Activated CD4-positive, alpha-beta memory T cell treated with anti-CD3 and anti-CD28 coated beads, Interleukin-2, amount 10 ng/mL, durations not matched to agents 7 days and 5 days (primary cell): ENCODE data around the gene CSF3R. TPM values are rescaled to one million over a fixed set of nuclear protein-coding genes. Genes with fewer than 3 reads are reported as not detected.

ENCODE experiments used
- CTCF ChIA-PET: fragments of 350-600 bp; sonication (Branson Sonifier 250); formaldehyde crosslinking; loops from one replicate; lab custom pipeline; 2021; ENCODE audit warnings: antibody characterized with exemption, inconsistent platforms; lab: Charles Lee
- POLR2A ChIA-PET: fragments of 350-600 bp; sonication (Branson Sonifier 250); formaldehyde crosslinking; loops from one replicate; lab custom pipeline; 2021; ENCODE audit warnings: antibody characterized with exemption; lab: Charles Lee
- DNase-seq: peaks from one replicate; pipeline ENCODE4 v3.0.0-alpha.2; 2020
- H3K27ac Mint-ChIP-seq: one replicate; pipeline ENCODE4 v1.8.0; 2021; ENCODE audit warnings: mild to moderate bottlenecking, mixed read lengths
- H3K27me3 Mint-ChIP-seq: one replicate; pipeline ENCODE4 v1.8.0; 2021; ENCODE audit warnings: mixed read lengths
- H3K36me3 Mint-ChIP-seq: one replicate; pipeline ENCODE4 v1.8.0; 2021; ENCODE audit warnings: low read depth, mixed read lengths
- H3K4me1 Mint-ChIP-seq: one replicate; pipeline ENCODE4 v1.8.0; 2021; ENCODE audit warnings: mixed read lengths
- H3K4me3 Mint-ChIP-seq: one replicate; pipeline ENCODE4 v1.8.0; 2021; ENCODE audit warnings: mild to moderate bottlenecking, mixed read lengths
- H3K9me3 Mint-ChIP-seq: one replicate; pipeline ENCODE4 v1.8.0; 2021; ENCODE audit warnings: mixed read lengths
- total RNA-seq, 2 experiments: library from RNA; stranded (reverse); gene quantifications; one replicate each; pipeline ENCODE4 v1.2.3, GENCODE V29; 2021

CSF3R gene
- total RNA-seq, 2 experiments from 2014 or later, result 0.43 TPM

GRCh38 chr1:36443297-36443696, 39.4 kb downstream of the CSF3R start:
- CTCF ChIA-PET, result no interaction called here
- Mint-ChIP-seq H3K4me3 (no peak overlapping the region), H3K9me3 (no peaks in the 10 kb centered on the region), H3K27ac (no peak overlapping the region), H3K4me1 (peaks cover 6% of the 10 kb centered on the region), H3K36me3 (no peaks in the 10 kb centered on the region), H3K27me3 (peaks cover 3% of the 10 kb centered on the region)
- DNase-seq, result no peak
- POLR2A ChIA-PET, result interaction anchor here (0.9 kb wide), 1 partner anchor 56 kb away, joined by 3 read pairs; no protein-coding TSS in a partner anchor

GRCh38 chr1:36442337-36442736, 40.4 kb downstream of the CSF3R start:
- ChIA-PET POLR2A (interaction anchor here (1.1 kb wide), 1 partner anchor 11 kb away, joined by 4 read pairs; no protein-coding TSS in a partner anchor), CTCF (no interaction called here)
- H3K9me3 Mint-ChIP-seq, result no peaks in the 10 kb centered on the region
- H3K27me3 Mint-ChIP-seq, result peaks cover 3% of the 10 kb centered on the region
- H3K36me3 Mint-ChIP-seq, result no peaks in the 10 kb centered on the region
- H3K4me3 Mint-ChIP-seq, result no peak overlapping the region
- DNase-seq, result no peak
- H3K4me1 Mint-ChIP-seq, result peaks cover 6% of the 10 kb centered on the region
- H3K27ac Mint-ChIP-seq, result no peak overlapping the region

GRCh38 chr1:36440646-36441045, 42.1 kb downstream of the CSF3R start:
- H3K36me3 Mint-ChIP-seq, result no peaks in the 10 kb centered on the region
- no peaks in the 10 kb centered on the region for H3K4me1 Mint-ChIP-seq
- H3K9me3 Mint-ChIP-seq, result no peaks in the 10 kb centered on the region
- DNase-seq, result no peak
- ChIA-PET POLR2A (no interaction called here), CTCF (interaction anchor here (0.8 kb wide), 2 partner anchors 10 to 76 kb away, joined by 3 read pairs; partner anchors contain the start of gene OSCP1)
- H3K4me3 Mint-ChIP-seq, result no peak overlapping the region
- H3K27me3 Mint-ChIP-seq, result peaks cover 3% of the 10 kb centered on the region
- no peak overlapping the region for H3K27ac Mint-ChIP-seq

GRCh38 chr1:36440044-36440443, 42.7 kb downstream of the CSF3R start:
- H3K4me3 Mint-ChIP-seq, result no peak overlapping the region
- H3K27me3 Mint-ChIP-seq, result peaks cover 3% of the 10 kb centered on the region
- no peaks in the 10 kb centered on the region for H3K9me3 Mint-ChIP-seq
- POLR2A ChIA-PET, result no interaction called here
- no peaks in the 10 kb centered on the region for H3K36me3 Mint-ChIP-seq
- H3K4me1 Mint-ChIP-seq, result no peaks in the 10 kb centered on the region
- CTCF ChIA-PET, result interaction anchor here (0.8 kb wide), 1 partner anchor 10 kb away, joined by 3 read pairs; the partner anchor contains the start of gene OSCP1
- DNase-seq, result no peak
- no peak overlapping the region for H3K27ac Mint-ChIP-seq

GRCh38 chr1:36438715-36439114, 44.0 kb downstream of the CSF3R start:
- H3K9me3 Mint-ChIP-seq, result no peaks in the 10 kb centered on the region
- CTCF ChIA-PET, result interaction anchor here (1.1 kb wide), 1 partner anchor 17 kb away, joined by 3 read pairs; no protein-coding TSS in a partner anchor
- no peak overlapping the region for H3K27ac Mint-ChIP-seq
- H3K36me3 Mint-ChIP-seq, result no peaks in the 10 kb centered on the region
- no peaks in the 10 kb centered on the region for H3K4me1 Mint-ChIP-seq
- DNase-seq, result no peak
- H3K4me3 Mint-ChIP-seq, result no peak overlapping the region
- POLR2A ChIA-PET, result interaction anchor here (0.6 kb wide), 1 partner anchor 27 kb away, joined by 3 read pairs; no protein-coding TSS in a partner anchor
- H3K27me3 Mint-ChIP-seq, result peaks cover 4% of the 10 kb centered on the region

- H3K4me3 Mint-ChIP-seq, result no peak overlapping the region
- no peak for DNase-seq
- POLR2A ChIA-PET, result no interaction called here
- no peaks in the 10 kb centered on the region for H3K4me1 Mint-ChIP-seq
- H3K27ac Mint-ChIP-seq, result no peak overlapping the region
- CTCF ChIA-PET, result interaction anchor here (1.0 kb wide), 1 partner anchor 80 kb away, joined by 3 read pairs; no protein-coding TSS in a partner anchor
- peaks cover 9% of the 10 kb centered on the region for H3K27me3 Mint-ChIP-seq
- no peaks in the 10 kb centered on the region for H3K36me3 Mint-ChIP-seq
- no peaks in the 10 kb centered on the region for H3K9me3 Mint-ChIP-seq
These were observed 45.9 kb downstream of the CSF3R start for GRCh38 chr1:36436821-36437220.

- no peak overlapping the region for H3K27ac Mint-ChIP-seq
- H3K27me3 Mint-ChIP-seq, result peaks cover 15% of the 10 kb centered on the region
- H3K4me1 Mint-ChIP-seq, result no peaks in the 10 kb centered on the region
- H3K9me3 Mint-ChIP-seq, result no peaks in the 10 kb centered on the region
- CTCF ChIA-PET, result interaction anchor here (1.0 kb wide), 1 partner anchor 8 kb away, joined by 4 read pairs; no protein-coding TSS in a partner anchor
- DNase-seq, result no peak
- no peak overlapping the region for H3K4me3 Mint-ChIP-seq
- no peaks in the 10 kb centered on the region for H3K36me3 Mint-ChIP-seq
- POLR2A ChIA-PET, result interaction anchor here (1.0 to 1.2 kb wide), 2 partner anchors 9 to 25 kb away, joined by 3 read pairs; no protein-coding TSS in a partner anchor
These were observed 49.6 kb downstream of the CSF3R start for GRCh38 chr1:36433102-36433501.

- CTCF ChIA-PET, result no interaction called here
- no peaks in the 10 kb centered on the region for H3K36me3 Mint-ChIP-seq
- H3K9me3 Mint-ChIP-seq, result no peaks in the 10 kb centered on the region
- no peak overlapping the region for H3K4me3 Mint-ChIP-seq
- peaks cover 15% of the 10 kb centered on the region for H3K27me3 Mint-ChIP-seq
- POLR2A ChIA-PET, result interaction anchor here (1.2 kb wide), 1 partner anchor 26 kb away, joined by 3 read pairs; no protein-coding TSS in a partner anchor
- H3K4me1 Mint-ChIP-seq, result no peaks in the 10 kb centered on the region
- DNase-seq, result no peak
- H3K27ac Mint-ChIP-seq, result no peak overlapping the region
These were observed 50.1 kb downstream of the CSF3R start for GRCh38 chr1:36432616-36433015.

- ChIA-PET CTCF (no interaction called here), POLR2A (no interaction called here)
- Mint-ChIP-seq H3K27me3 (peaks cover 2% of the 10 kb centered on the region), H3K4me3 (no peak overlapping the region), H3K36me3 (no peaks in the 10 kb centered on the region), H3K9me3 (no peaks in the 10 kb centered on the region), H3K27ac (no peak overlapping the region), H3K4me1 (peaks cover 18% of the 10 kb centered on the region)
- no peak for DNase-seq
These were observed 56.9 kb downstream of the CSF3R start for GRCh38 chr1:36425791-36426190.

- CTCF ChIA-PET, result interaction anchor here (1.0 to 4.4 kb wide), 8 partner anchors 9 to 272 kb away, joined by 3 to 32 read pairs (median 5); partner anchors contain the start of genes MRPS15 and TRAPPC3
- POLR2A ChIA-PET, result interaction anchor here (0.7 to 1.3 kb wide), 3 partner anchors 55 to 272 kb away, joined by 3 to 4 read pairs (median 3); partner anchors contain the start of gene TRAPPC3
These were observed 61.1 kb downstream of the CSF3R start for GRCh38 chr1:36421649-36422048.

GRCh38 chr1:36420836-36421317, 61.8 kb downstream of the CSF3R start:
- POLR2A ChIA-PET, result interaction anchor here (1.9 kb wide), 1 partner anchor 34 kb away, joined by 9 read pairs; no protein-coding TSS in a partner anchor

More at GRCh38 chr1:36421649-36422048, 61.1 kb downstream of the CSF3R start:
- DNase-seq, result no peak
- Mint-ChIP-seq H3K4me3 (no peak overlapping the region), H3K36me3 (no peaks in the 10 kb centered on the region), H3K9me3 (no peaks in the 10 kb centered on the region), H3K27me3 (no peaks in the 10 kb centered on the region), H3K4me1 (peaks cover 24% of the 10 kb centered on the region), H3K27ac (no peak overlapping the region)

GRCh38 chr1:36420409-36420808, 62.3 kb downstream of the CSF3R start:
- POLR2A ChIA-PET, result interaction anchor here (0.6 to 1.9 kb wide), 3 partner anchors 34 to 98 kb away, joined by 3 to 9 read pairs (median 3); no protein-coding TSS in a partner anchor
- Mint-ChIP-seq H3K27me3 (no peaks in the 10 kb centered on the region), H3K27ac (peak overlapping the region; percentile 73), H3K4me1 (peaks cover 15% of the 10 kb centered on the region), H3K36me3 (no peaks in the 10 kb centered on the region), H3K9me3 (no peaks in the 10 kb centered on the region), H3K4me3 (no peak overlapping the region)
- no peak for DNase-seq
- CTCF ChIA-PET, result interaction anchor here (0.7 to 4.9 kb wide), 13 partner anchors 9 to 271 kb away, joined by 3 to 31 read pairs (median 5); partner anchors contain the start of genes MRPS15, SH3D21, THRAP3 and TRAPPC3

More at GRCh38 chr1:36420836-36421317, 61.8 kb downstream of the CSF3R start:
- Mint-ChIP-seq H3K27me3 (no peaks in the 10 kb centered on the region), H3K36me3 (no peaks in the 10 kb centered on the region), H3K27ac (peak overlapping the region; percentile 73), H3K4me1 (peaks cover 18% of the 10 kb centered on the region), H3K4me3 (no peak overlapping the region), H3K9me3 (no peaks in the 10 kb centered on the region)
- CTCF ChIA-PET, result interaction anchor here (1.2 to 4.9 kb wide), 8 partner anchors 9 to 271 kb away, joined by 4 to 32 read pairs (median 10); partner anchors contain the start of genes SH3D21, THRAP3 and TRAPPC3
- DNase-seq, result peak; percentile 93

GRCh38 chr1:36419569-36419968, 63.1 kb downstream of the CSF3R start:
- Mint-ChIP-seq H3K4me3 (no peak overlapping the region), H3K4me1 (peaks cover 15% of the 10 kb centered on the region), H3K9me3 (no peaks in the 10 kb centered on the region), H3K27me3 (no peaks in the 10 kb centered on the region), H3K27ac (no peak overlapping the region), H3K36me3 (no peaks in the 10 kb centered on the region)
- CTCF ChIA-PET, result interaction anchor here (0.7 to 4.9 kb wide), 15 partner anchors 8 to 270 kb away, joined by 3 to 31 read pairs (median 5); partner anchors contain the start of genes MRPS15, SH3D21, THRAP3 and TRAPPC3
- POLR2A ChIA-PET, result interaction anchor here (1.0 to 1.9 kb wide), 4 partner anchors 33 to 97 kb away, joined by 3 to 9 read pairs (median 4); partner anchors contain the start of genes EVA1B and MRPS15
- no peak for DNase-seq
